ENCODE measurements around the gene ZNF101. TPM values are rescaled to one million over a fixed set of nuclear protein-coding genes. Genes with fewer than 3 reads are reported as not detected.
A peak's percentile ranks its signal among the peaks of the same experiment; 100 is the strongest.
"Not testable (repeated sequence)": the region's sequence is repeated elsewhere in the genome, so short reads cannot be mapped to it uniquely, and the experiment has no call there.

ZNF101 gene
- total RNA-seq, 2 donors from 2014 or later, result 6.3 to 8.2 TPM

DNA sequence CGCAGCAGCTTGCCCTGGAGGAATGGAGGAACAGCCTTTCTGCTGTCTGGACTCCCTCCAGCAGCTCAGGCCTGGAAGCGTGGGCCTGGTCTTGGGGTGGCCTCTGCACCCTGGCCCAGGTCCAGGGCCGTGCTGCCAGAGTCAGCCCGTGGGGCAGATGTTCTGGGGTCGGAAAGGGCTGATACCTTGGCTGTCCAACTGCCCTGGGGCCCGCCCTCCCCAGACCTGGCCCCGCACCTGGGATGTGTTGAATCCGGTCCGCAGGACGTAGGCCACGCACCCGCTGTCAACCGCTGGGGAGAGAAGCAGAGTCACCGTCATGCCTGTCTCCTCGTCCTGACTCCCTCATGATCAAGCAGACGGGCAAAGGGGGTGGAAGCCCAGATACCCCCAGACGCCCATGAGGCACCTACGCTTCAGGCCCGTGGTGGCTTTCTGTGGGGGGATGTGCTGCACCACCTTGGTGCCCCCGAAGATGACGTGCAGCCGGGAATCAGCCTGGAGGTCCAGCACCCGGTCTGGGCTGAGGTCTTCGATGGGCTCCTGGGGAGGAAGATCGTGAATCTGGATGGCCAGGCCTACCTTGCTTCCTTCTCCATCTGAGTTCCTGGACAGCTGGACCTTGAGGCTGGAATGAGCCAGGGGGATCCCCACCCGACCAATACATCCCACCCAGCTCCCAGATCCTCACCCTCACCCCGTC, 12.8 kb upstream of the ZNF101 start:
- no peak for DNase-seq (ENCODE audit: low spot score)
- intact Hi-C loops (cut with DNase I), result no loop called here

DNA sequence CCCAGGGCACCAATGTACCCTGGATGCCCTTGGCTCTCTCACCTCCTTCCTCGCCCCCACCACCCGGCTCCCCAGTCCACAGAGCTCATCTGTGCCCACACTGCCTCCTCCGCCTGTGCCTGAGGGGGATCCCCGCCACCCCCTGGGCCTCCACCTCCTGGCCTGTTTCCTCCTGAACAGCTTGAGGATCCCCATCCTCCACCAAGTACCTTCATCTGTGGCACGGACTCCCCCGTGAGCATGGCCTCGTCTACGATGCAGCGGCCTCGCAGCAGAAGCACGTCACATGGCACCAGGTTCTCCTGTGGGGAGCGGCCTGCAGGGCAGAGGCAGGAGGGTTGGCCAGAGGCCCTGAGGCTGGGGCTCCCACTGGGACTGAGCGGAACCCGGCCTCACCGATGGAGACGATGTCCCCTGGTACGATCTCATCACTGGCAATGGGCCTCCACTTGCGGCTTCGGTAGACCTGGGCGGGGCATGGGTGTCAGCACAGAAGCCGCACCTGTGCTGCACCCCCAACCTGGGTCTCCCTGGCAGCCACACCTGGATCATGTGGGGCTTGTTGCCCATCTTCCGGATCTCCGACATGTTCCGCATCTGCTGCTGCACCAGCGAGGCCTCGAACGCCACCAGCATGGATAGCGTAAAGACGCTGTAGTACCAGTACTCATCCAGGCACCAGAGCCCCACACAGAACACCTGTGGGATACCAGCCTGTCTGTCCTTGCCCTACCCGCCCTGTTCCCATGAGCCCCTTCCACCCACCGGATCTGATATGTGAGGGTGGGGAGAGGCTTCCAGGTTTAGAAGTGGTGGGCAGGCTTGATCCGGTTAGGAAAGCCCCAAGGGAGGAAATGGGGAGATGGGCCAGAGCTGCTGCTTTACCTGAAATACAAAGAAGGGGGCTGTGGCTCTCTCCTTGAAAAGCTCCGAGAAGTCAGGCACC, 11.9 kb upstream of the ZNF101 start:
- intact Hi-C loops (cut with DNase I), result no loop called here
- peak; percentile 68 for DNase-seq (ENCODE audit: low spot score)

DNA sequence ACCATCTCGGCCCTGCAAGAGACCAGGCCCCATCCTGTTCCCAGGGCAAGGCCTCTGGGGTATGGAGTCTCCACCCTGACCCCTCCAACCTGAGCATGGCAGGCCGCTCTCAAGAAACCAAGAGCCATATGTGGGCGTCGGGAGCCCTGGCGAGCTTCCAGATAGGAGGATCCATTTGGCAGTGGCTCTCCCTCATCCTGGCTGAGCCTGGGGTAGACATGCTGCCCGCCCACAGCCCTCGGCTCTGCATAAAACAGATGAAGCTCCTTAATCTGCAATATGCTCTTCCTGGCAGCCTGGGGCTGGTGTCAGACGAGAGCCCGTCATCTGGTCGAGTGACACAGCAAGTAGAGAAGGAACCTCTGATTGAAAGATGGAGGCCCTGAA, 11.2 kb upstream of the ZNF101 start:
- DNase-seq (ENCODE audit: low spot score), result peak; percentile 75
- intact Hi-C loops (cut with DNase I), result no loop called here

DNA sequence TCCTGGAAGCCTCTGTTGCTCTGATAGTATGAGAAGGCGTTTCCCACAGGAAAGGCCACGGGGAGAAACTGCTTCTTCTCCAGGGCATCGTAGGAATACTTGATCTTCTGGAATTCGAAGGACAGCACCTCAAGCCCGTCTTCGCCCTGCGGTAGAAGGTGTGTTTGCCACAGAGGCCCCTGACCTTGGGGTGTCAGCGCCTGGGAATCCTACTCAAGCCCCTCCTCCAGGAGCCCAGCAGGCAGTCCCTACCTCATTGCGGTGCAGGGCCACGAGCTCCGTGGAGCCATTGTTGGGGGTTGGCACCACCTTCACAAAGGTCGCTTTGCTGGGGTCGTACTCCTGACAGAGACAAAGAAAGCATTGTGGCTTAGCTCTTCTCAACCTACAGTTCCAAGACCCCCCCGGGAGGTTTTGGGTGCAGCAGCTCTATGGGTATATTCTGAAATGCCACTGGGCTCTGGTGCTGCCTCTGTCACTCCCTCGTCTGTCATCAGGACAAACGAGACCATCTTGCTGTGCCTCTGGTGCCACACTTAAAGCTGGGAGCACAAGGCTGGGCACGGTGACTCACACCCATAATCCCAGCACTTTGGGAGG, 8.9 kb upstream of the ZNF101 start:
- DNase-seq (ENCODE audit: low spot score), result peak; percentile 64
- intact Hi-C loops (cut with DNase I), result no loop called here

DNA sequence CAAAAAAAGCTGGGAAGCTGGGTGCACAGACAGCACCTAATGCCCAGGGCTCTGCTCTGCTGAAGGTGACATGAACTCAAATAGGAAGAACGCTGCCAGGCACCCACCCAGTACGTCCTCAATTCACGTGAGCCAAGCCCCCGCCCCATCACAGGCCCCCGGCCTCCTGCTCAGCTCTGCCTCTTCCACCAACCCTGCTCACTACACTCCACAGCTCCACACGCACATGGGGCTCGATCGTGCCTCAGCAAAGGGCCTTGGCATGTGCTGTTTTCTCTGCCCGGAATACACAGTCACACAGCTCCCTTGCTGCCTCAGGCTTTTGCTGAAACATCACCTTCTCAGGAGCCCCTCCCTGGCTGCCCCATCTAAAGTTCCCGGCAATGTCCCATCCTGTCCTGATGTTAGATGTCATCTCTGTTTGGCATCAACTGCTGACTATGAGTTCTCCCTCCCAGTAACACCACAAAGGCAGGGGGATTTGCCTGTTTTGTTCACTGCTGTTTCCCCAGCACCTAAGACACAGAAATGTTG, 7.4 kb upstream of the ZNF101 start:
- DNase-seq (ENCODE audit: low spot score), result peak; percentile 53
- intact Hi-C loops (cut with DNase I), result no loop called here

DNA sequence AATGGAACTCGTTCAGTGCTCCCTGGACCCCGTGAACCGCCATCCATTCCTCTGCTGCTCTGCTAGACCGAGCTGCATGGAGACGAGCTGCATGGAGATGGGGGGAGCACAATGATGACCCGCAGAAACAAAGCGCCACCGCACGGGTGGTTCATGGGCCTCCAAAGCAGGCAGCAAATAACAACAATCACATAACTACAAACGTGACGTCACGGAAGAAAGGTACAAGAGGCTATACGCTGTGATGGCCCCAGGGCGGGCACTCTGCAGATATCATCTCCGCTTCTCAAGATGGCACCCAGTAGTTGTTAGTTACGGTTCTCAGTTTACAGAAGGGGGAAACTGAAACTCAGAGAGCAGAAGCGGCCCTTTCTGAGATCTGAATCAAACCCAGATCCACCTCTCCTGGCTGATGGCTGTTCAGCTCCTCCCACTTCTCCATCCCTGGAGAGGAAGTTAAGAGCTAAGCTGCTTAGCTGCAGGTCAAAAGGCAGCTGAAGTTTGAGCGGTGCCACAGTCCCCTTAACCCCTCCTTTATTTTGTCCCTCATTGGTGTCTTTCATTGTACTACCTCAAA, 6.9 kb upstream of the ZNF101 start:
- intact Hi-C loops (cut with DNase I), result no loop called here
- DNase-seq (ENCODE audit: low spot score), result peak; percentile 63

DNA sequence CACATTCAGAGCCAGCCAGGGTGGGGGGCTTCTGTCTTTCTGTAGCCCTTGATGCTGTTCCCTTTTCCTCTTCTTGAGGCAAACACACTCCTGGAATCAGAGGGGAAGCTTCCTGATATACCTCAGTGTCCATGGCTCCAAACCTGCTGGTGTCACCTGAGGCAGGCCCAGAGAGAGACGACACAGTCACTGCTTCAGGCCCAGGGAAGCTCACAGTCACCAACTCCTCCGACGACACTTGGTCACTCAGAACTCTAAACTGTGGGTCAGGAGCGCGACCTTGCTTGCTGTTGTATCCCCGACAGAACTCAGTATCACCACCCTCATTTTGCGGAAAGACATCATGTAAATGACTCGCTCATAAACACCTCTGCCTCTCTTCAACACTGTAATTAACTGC, 6.3 kb upstream of the ZNF101 start:
- intact Hi-C loops (cut with DNase I), result no loop called here
- peak; percentile 64 for DNase-seq (ENCODE audit: low spot score)

DNA sequence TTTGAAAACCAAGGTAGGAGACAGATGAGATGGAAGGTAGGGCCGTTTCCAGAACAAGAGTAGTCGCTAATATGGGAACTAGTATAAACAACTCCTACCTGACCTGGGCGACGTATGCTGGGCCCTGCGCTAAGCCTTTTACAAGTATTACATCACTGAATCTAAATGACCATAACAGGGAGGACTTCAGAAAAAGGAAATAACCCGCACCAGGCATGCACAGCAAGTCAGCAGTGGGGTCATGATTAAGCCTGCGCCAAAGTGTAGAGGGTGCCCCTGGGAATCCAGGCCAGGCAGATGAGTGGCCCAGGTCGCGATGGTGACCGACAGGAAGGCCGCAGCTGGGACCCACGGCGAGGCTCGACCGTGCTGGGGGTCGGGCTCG, 5.8 kb upstream of the ZNF101 start:
- DNase-seq (ENCODE audit: low spot score), result no peak
- intact Hi-C loops (cut with DNase I), result no loop called here

DNA sequence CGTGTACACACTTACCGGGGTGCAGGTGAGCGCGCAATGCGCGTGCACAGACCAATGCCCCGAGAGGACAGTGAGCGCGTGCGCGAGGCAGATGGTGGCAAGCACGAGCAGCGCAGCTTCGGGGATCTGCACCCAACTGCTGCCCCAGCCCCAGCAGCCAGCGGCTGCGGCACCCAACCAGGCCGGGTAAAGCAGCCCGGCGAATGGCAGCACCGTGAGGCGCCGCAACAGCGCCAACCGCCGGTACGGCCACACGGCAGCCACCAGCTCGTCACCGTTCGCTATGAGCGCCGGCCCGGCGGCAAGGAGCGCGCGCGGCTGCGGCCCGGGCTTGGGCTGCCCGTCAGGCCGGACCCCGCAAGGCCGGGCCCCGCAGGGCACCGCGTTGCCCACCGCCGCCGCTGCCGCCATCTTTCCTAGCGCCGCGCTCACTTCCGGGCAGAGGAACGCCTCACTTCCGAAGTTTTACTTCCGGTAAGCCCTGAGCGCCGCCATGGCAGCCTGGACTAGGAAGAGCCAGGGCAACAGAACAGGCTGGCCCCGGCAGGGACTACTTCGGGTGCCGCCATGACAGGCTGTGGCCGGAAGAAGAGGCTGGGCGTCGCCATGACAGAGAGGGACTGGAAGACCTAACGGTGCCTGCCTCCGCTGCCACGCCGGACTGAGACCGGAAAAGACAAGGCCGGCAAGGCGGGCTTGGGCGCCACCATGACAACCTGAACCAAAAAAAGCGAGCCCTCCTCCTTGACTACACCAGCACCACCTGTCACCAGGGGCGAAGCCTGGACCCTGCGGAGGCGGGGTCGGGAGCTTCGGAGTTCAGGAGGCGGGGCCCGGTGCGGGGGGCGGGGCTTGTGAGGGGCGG, 5.2 kb upstream of the ZNF101 start, which contains the start of gene ATP13A1:
Gene ATP13A1 (minus strand): TSS at position 421 of the 865 bp plus-strand sequence. CDS start 10 bp downstream, at position 411.
- intact Hi-C loops (cut with DNase I), result no loop called here
- DNase-seq (ENCODE audit: low spot score), result peak; percentile 99

DNA sequence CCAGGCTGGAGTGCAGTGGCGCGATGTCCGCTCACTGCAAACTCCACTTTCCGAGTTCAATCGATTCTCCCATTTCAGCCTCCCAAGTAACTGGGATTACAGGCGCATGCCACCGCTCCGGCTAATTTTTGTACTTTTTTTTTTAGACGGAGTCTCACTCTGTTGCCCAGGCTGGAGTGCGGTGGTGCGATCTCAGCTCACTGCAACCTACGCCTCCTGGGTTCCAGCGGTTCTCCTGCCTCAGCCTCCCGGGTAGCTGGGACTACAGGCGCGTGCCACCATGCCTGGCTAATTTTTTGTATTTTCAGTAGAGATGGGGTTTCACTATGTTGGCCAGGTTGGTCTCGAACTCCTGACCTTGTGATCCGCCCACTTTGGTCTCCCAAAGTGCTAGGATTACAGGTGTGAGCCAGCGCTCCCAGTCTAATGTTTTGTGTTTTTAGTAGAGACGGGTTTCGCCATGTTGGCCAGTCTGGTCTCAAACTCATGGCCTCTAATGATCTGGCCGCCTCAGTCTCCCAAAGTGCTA, 3.2 kb upstream of the ZNF101 start:
- intact Hi-C loops (cut with DNase I), result not testable (repeated sequence)

DNA sequence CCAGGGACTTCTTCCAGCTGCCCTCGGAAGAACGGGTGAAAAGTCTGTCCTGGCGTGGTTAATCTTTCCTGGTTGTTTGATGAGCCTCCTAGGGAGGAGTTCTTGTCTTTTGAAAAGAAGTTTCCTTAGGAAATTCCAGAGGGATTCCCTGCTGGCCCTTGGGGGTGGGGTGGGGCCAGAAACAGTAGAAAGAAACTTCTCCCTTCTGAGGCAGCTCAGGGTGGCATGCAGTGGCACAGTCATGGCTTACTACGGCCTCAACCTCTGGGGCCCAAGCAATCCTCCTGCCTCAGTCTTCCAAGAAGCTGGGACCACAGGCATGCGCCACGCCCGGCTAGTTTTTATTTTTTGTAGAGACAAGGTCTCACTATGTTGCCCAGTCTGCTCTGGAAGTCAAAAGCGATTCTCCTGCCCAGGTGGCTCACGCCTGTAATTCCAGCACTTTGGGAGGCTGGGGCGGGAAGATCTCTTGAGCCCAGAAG, 1.5 kb downstream of the ZNF101 start:
- DNase-seq (ENCODE audit: low spot score), result peak; percentile 35
- intact Hi-C loops (cut with DNase I), result no loop called here

More for the DNA sequence above, 3.2 kb upstream of the ZNF101 start:
- peak; percentile 42 for DNase-seq (ENCODE audit: low spot score)

DNA sequence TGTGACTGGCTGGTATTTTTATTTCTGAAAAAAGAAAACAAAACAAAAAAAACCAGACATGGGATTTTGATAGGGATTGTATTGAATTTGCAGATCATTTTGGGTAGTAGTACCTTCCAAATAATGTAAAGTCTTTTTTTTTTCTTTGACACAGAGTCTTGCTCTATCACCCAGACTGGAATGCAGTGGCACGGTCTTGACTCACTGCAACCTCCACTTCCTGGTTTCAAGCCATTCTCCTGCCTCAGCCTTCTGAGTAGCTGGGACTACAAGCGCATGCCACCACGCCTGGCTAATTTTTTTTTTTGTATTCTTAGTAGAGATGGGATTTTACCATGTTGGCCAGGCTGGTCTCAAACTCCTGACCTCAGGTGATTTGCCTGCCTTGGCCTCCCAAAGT, 4.2 kb downstream of the ZNF101 start:
- peak; percentile 5 for DNase-seq (ENCODE audit: low spot score)
- intact Hi-C loops (cut with DNase I), result no loop called here

DNA sequence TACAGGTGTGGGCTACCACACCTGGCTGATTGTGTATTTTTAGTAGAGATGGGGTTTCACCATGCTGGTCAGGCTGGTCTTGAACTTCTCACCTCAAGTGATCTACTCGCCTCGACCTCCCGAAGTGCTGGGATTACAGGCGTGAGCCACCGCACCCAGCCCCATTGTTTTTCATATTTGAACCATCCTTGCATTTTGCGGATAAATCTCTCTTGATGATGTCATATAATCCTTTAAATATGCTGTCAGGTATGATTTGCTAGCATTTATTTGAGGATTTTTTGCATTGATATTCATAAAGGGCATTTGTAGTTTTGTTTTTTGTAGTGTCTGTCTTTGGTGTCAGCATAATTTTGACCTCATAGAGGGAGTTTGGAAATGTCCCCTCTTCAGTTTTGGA, 5.7 kb downstream of the ZNF101 start:
- DNase-seq (ENCODE audit: low spot score), result no peak
- intact Hi-C loops (cut with DNase I), result no loop called here

DNA sequence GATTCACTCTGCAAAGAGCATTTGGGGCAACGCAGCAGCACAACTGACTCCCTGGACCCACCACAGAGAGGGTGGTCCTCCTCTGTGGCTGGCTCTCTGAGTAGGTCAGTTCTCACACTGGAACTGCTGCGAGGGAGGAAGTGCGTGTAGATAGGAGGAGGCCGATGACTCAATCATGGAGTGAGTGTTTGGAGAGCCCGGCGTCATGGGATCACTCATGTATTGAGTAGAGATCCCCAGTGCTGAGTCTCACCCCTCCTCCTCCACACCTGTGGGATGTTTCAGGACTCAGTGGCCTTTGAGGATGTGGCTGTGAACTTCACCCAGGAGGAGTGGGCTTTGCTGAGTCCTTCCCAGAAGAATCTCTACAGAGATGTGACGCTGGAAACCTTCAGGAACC, 8.9 kb downstream of the ZNF101 start:
- intact Hi-C loops (cut with DNase I), result no loop called here
- DNase-seq (ENCODE audit: low spot score), result peak; percentile 36

DNA sequence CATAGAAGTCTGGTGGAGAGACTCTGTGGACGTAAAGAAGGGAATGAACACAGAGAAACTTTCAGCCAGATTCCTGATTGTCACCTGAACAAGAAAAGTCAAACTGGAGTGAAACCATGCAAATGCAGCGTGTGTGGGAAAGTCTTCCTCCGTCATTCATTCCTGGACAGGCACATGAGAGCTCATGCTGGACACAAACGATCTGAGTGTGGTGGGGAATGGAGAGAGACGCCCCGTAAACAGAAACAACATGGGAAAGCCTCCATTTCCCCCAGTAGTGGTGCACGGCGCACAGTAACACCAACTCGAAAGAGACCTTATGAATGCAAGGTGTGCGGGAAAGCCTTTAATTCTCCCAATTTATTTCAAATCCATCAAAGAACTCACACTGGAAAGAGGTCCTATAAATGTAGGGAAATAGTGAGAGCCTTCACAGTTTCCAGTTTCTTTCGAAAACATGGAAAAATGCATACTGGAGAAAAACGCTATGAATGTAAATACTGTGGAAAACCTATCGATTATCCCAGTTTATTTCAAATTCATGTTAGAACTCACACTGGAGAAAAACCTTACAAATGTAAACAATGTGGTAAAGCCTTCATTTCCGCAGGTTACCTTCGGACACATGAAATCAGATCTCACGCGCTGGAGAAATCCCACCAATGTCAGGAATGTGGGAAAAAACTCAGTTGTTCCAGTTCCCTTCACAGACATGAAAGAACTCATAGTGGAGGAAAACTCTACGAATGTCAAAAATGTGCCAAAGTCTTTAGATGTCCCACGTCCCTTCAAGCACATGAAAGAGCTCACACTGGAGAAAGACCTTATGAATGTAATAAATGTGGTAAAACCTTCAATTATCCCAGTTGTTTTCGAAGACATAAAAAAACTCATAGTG, 10.8 kb downstream of the ZNF101 start:
- intact Hi-C loops (cut with DNase I), result no loop called here
- DNase-seq (ENCODE audit: low spot score), result no peak

DNA sequence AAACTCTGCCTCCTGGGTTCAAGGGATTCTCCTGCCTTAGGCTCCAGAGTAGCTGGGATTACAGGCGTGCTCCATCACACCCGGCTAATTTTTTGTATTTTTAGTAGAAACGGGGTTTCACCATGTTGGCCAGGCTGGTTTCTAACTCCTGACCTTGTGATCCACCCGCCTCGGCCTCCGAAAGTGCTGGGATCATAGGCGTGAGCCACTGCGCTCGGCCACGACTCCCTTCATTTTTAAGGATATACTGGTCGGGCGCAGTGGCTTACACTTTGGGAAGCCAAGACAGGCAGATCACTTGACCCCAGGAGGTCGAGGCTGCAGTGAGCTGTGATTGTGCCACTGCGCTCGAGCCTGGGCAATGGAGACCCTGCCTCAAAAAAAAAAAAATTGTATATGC, 17.5 kb downstream of the ZNF101 start:
- intact Hi-C loops (cut with DNase I), result not testable (repeated sequence)
- DNase-seq (ENCODE audit: low spot score), result peak; percentile 53

DNA sequence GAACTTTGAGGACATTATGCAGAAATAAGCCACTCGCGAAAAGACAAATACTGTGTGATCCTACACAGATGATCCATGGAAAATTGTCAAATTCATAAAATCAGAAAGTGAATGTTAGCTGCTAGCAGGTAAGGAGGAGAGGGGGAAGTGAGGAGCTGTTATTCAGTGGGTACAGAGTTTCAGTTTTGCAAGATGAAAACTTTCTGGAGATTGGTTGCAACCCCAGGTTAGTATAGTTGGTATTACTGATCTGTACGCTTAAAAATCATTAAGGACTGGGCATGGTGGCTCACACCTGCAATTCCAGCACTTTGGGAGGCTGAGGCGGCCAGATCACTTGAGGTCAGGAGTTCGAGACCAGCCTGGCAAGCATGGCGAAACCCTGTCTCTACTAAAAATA, 17.9 kb downstream of the ZNF101 start:
- intact Hi-C loops (cut with DNase I), result no loop called here
- DNase-seq (ENCODE audit: low spot score), result no peak
